Panc1 (cell line): ENCODE results near the gene TTC28. TPM values are rescaled to one million over a fixed set of nuclear protein-coding genes. Genes with fewer than 3 reads are reported as not detected.

ENCODE experiments used
- ATAC-seq: fragments of 200-7000 bp; cut with Tn5 transposase; 2 replicates; pipeline ENCODE4 v1.9.1; 2020; ENCODE audit warnings: mild to moderate bottlenecking, moderate library complexity
- BruUV-seq: library from RNA; stranded (reverse); fragments of 400-500 nt; replicated peaks from 2 replicates; lab custom pipeline; 2021; lab: Mats Ljungman, UMichigan
- CTCF ChIA-PET: fragments of 300-600 bp; sonication (Branson Sonifier 250); formaldehyde crosslinking; loops from one replicate; lab custom pipeline; 2022; ENCODE audit warnings: antibody characterized with exemption; lab: Charles Lee
- POLR2A ChIA-PET: fragments of 300-600 bp; sonication (Branson Sonifier 250); formaldehyde crosslinking; loops from one replicate; lab custom pipeline; 2022; ENCODE audit warnings: antibody characterized with exemption; lab: Charles Lee
- DNase-seq: peaks from one replicate; pipeline ENCODE4 v3.0.0-alpha.2; 2010; ENCODE audit warnings: low read depth, low spot score
- H3K27ac ChIP-seq: 2 replicates; pipeline ENCODE4 v1.5.1; 2011; ENCODE audit warnings: mild to moderate bottlenecking, low read length, inconsistent platforms
- H3K27me3 ChIP-seq: fragments of 200-500 bp; sonication (Bioruptor generic); 2 replicates; pipeline ENCODE4 v1.6.0; 2014; ENCODE audit warnings: low read length, inconsistent platforms; ENCODE audit not compliant: control insufficient read depth, insufficient read depth
- H3K36me3 ChIP-seq: fragments of 200-500 bp; sonication (Bioruptor generic); 2 replicates; pipeline ENCODE4 v1.5.1; 2014; ENCODE audit warnings: inconsistent platforms, mild to moderate bottlenecking, low read length, moderate library complexity; ENCODE audit not compliant: control insufficient read depth, insufficient read depth
- H3K4me1 ChIP-seq: 2 replicates; pipeline ENCODE4 v1.5.1; 2011; ENCODE audit warnings: inconsistent platforms, mild to moderate bottlenecking, low read length, moderate library complexity; ENCODE audit not compliant: control insufficient read depth, insufficient read depth
- H3K4me3 ChIP-seq, 2 experiments: 2 replicates each; pipeline ENCODE4 v1.5.1; 2011 to 2012; ENCODE audit warnings: low read depth in 2 of 2, low read length in 2 of 2, mild to moderate bottlenecking in 2 of 2, inconsistent platforms in 1 of 2, moderate library complexity in 1 of 2
- H3K9me3 ChIP-seq: fragments of 200-500 bp; sonication (Bioruptor generic); 2 replicates; pipeline ENCODE4 v1.5.1; 2014; ENCODE audit warnings: low read depth, mild to moderate bottlenecking, inconsistent platforms, low read length, moderate library complexity; ENCODE audit not compliant: control insufficient read depth, insufficient read depth
- POLR2AphosphoS5 ChIP-seq: IDR thresholded peaks from 2 replicates; pipeline ENCODE4 v1.6.1; 2012; ENCODE audit warnings: mild to moderate bottlenecking, low read depth, low read length, moderate library complexity
- SIN3A ChIP-seq: IDR thresholded peaks from 2 replicates; pipeline ENCODE4 v1.6.1; 2012; ENCODE audit warnings: low read depth, mild to moderate bottlenecking, low read length, moderate library complexity, borderline replicate concordance; ENCODE audit not compliant: insufficient read depth
- TCF7L2 ChIP-seq: IDR thresholded peaks from 2 replicates; pipeline ENCODE4 v1.6.1; 2011; ENCODE audit warnings: mild to moderate bottlenecking, low read depth, low read length, inconsistent platforms
- in situ Hi-C: cut with HindIII; loops from 2 replicates; pipeline ENCODE4 v1.10.0; 2016; ENCODE audit warnings: low sequenced_read_pairs, low pct_unique_long_range_greater_than_20kb
- intact Hi-C: fragments of 100-400 bp; cut with micrococcal nuclease; formaldehyde crosslinking; loops from one replicate; pipeline ENCODE4 v1.10.0; 2022; ENCODE audit not compliant: unreplicated experiment
- total RNA-seq: library from RNA; stranded (reverse); gene quantifications from one replicate; pipeline ENCODE4 v1.2.1, GENCODE V29; 2021; ENCODE audit not compliant: unreplicated experiment
- TF ChIP-seq, protein P1 (sequence below), 2 experiments: IDR thresholded peaks; 2 replicates each; pipeline ENCODE4 v1.6.1; 2011 to 2012; ENCODE audit warnings: low read depth in 2 of 2, control low read depth in 1 of 2, low read length in 1 of 2, mild to moderate bottlenecking in 1 of 2, moderate library complexity in 1 of 2; ENCODE audit not compliant: insufficient read depth in 1 of 2
- TF ChIP-seq, protein P2 (sequence below): fragments of 450-650 bp; IDR thresholded peaks from 2 replicates; pipeline ENCODE4 v1.5.1; 2017; ENCODE audit warnings: mild to moderate bottlenecking

The TTC28 gene
- total RNA-seq, 1 experiment from 2014 or later = 24.8 TPM

DNA sequence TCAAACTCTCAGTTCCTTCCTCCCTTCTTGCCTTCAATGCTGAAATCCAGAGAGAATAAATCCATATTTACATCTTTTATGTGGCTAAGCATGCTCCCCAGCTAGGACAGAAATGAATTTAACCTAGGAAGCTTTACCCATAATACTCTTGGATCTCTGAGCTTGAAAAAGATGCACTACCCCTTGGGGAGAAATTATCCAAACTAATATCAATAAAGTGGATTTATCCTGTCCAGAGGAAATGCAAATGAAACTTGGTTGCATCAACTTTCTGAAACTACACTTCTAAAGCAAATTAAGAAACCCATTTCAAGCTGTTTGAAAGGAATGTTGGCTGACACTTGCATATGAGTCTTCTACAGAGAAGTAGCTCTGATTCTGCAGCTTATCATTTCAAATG is 347.9 kb downstream of the TTC28 start:
- Histone ChIP-seq H3K4me1 (no peaks in the 10 kb centered on the region), H3K27ac (no peak overlapping the region), H3K36me3 (no peaks in the 10 kb centered on the region), H3K4me3 (no peak overlapping the region), H3K27me3 (no peaks in the 10 kb centered on the region), H3K9me3 (no peaks in the 10 kb centered on the region)
- ATAC-seq (no peak), DNase-seq (no peak)
- BruUV-seq = no TSS peak
- ChIA-PET CTCF (interaction anchor here (0.6 kb wide), 1 partner anchor 112 kb away, joined by 3 read pairs; no protein-coding TSS in a partner anchor), POLR2A (interaction anchor here (0.5 kb wide), 1 partner anchor 110 kb away, joined by 6 read pairs; no protein-coding TSS in a partner anchor)
- intact Hi-C loops (no loop called here), in situ Hi-C loops (no loop called here)
- TF ChIP-seq, protein P1, sequence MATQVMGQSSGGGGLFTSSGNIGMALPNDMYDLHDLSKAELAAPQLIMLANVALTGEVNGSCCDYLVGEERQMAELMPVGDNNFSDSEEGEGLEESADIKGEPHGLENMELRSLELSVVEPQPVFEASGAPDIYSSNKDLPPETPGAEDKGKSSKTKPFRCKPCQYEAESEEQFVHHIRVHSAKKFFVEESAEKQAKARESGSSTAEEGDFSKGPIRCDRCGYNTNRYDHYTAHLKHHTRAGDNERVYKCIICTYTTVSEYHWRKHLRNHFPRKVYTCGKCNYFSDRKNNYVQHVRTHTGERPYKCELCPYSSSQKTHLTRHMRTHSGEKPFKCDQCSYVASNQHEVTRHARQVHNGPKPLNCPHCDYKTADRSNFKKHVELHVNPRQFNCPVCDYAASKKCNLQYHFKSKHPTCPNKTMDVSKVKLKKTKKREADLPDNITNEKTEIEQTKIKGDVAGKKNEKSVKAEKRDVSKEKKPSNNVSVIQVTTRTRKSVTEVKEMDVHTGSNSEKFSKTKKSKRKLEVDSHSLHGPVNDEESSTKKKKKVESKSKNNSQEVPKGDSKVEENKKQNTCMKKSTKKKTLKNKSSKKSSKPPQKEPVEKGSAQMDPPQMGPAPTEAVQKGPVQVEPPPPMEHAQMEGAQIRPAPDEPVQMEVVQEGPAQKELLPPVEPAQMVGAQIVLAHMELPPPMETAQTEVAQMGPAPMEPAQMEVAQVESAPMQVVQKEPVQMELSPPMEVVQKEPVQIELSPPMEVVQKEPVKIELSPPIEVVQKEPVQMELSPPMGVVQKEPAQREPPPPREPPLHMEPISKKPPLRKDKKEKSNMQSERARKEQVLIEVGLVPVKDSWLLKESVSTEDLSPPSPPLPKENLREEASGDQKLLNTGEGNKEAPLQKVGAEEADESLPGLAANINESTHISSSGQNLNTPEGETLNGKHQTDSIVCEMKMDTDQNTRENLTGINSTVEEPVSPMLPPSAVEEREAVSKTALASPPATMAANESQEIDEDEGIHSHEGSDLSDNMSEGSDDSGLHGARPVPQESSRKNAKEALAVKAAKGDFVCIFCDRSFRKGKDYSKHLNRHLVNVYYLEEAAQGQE (IDR thresholded peaks at IDR 0.05; ENCODE audit: insufficient read depth in 1 of 2, low read depth in 2 of 2, low read length in 1 of 2) = no peak
- TF ChIP-seq, protein P2, sequence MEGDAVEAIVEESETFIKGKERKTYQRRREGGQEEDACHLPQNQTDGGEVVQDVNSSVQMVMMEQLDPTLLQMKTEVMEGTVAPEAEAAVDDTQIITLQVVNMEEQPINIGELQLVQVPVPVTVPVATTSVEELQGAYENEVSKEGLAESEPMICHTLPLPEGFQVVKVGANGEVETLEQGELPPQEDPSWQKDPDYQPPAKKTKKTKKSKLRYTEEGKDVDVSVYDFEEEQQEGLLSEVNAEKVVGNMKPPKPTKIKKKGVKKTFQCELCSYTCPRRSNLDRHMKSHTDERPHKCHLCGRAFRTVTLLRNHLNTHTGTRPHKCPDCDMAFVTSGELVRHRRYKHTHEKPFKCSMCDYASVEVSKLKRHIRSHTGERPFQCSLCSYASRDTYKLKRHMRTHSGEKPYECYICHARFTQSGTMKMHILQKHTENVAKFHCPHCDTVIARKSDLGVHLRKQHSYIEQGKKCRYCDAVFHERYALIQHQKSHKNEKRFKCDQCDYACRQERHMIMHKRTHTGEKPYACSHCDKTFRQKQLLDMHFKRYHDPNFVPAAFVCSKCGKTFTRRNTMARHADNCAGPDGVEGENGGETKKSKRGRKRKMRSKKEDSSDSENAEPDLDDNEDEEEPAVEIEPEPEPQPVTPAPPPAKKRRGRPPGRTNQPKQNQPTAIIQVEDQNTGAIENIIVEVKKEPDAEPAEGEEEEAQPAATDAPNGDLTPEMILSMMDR = no peak
- TF ChIP-seq SIN3A = no peak
- TF ChIP-seq POLR2AphosphoS5 = no peak
- TF ChIP-seq TCF7L2 = no peak

DNA sequence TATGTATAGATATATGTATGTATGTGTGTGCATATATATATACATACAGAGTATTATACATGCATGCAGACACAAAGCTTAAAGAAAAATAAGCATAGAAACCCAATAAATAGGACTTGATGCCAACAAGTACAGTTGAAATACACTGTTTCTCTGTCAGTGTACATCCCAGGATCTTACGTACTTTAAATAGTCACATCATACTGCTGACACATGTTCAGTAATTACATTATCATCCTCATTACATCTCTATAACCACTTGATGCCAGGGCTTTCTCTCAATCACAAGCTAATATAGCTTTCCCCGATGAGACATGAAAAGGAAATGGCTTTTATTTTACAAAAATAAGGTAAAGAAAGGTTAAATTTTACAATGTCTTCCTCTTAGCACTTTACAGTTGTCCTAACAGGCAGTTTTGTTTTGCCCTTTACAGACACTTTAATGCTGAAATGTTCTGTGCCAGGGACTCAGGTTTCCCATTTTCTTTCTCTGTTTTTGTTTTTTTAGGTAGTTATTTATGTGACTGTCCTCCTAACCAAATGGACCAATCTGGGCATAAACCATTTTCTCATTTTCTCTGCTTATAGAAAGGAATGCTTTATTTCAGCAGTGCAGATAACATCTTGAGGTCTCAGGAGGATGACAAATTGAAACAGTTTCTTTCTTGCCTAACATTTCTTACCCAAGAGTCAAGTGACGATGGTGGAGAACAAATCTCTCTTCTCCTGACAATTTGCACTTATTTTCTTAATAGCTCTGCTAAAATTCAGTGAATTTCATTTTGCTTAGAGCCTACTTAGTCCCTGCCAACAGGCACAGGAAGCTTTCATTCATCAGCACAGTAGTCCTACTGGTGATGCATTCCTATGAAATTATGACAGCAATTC is 350.2 kb downstream of the TTC28 start:
- CTCF ChIA-PET = no interaction called here
- no peak for ATAC-seq
- intact Hi-C loops = no loop called here
- H3K9me3 ChIP-seq = no peaks in the 10 kb centered on the region
- H3K27me3 ChIP-seq = no peaks in the 10 kb centered on the region
- in situ Hi-C loops = no loop called here
- no TSS peak for BruUV-seq
- no peaks in the 10 kb centered on the region for H3K36me3 ChIP-seq
- DNase-seq = no peak
- TF ChIP-seq, protein P2 = no peak
- no peak for TF ChIP-seq POLR2AphosphoS5
- no peak for TF ChIP-seq TCF7L2
- TF ChIP-seq, protein P1 (IDR thresholded peaks at IDR 0.05; ENCODE audit: insufficient read depth in 1 of 2, low read depth in 2 of 2, low read length in 1 of 2) = no peak
- no peak for TF ChIP-seq SIN3A
- POLR2A ChIA-PET = interaction anchor here (0.7 kb wide), 1 partner anchor 782 kb away, joined by 3 read pairs; no protein-coding TSS in a partner anchor
- H3K4me3 ChIP-seq = no peak overlapping the region
- H3K4me1 ChIP-seq = no peaks in the 10 kb centered on the region
- H3K27ac ChIP-seq = no peak overlapping the region
